NAMALWA (cell line): ENCODE results near the gene BFAR.
A peak's percentile ranks its signal among the peaks of the same experiment; 100 is the strongest.
"Not testable (repeated sequence)": the region's sequence is repeated elsewhere in the genome, so short reads cannot be mapped to it uniquely, and the experiment has no call there.

Source experiments
- DNase-seq: peaks from one replicate; pipeline ENCODE4 v3.0.0-alpha.2; 2015; ENCODE audit warnings: low spot score

Gene BFAR

GRCh38 chr16:14632693-14633569, at the start of gene BFAR:
BFAR (plus strand) TSS chr16:14632951; CDS start chr16:14644347, 11,396 bp downstream.
- DNase-seq, result peak; percentile 98

GRCh38 chr16:14585287-14585686, 47.5 kb upstream of the BFAR start:
- DNase-seq, result no peak

- DNase-seq, result no peak
Measured at GRCh38 chr16:14586637-14587305, 46.0 kb upstream of the BFAR start.

- peak; percentile 50 for DNase-seq
Measured at GRCh38 chr16:14600164-14600563, 32.6 kb upstream of the BFAR start.

GRCh38 chr16:14602443-14602963, 30.2 kb upstream of the BFAR start:
- DNase-seq, result no peak

GRCh38 chr16:14606102-14606501, 26.6 kb upstream of the BFAR start:
- DNase-seq, result peak; percentile 40

GRCh38 chr16:14608111-14608566, 24.6 kb upstream of the BFAR start:
- DNase-seq, result peak; percentile 48

GRCh38 chr16:14608604-14609003, 24.1 kb upstream of the BFAR start:
- DNase-seq, result peak; percentile 44

- DNase-seq, result no peak
Measured at GRCh38 chr16:14609716-14610115, 23.0 kb upstream of the BFAR start.

- DNase-seq, result no peak
Measured at GRCh38 chr16:14611660-14612059, 21.1 kb upstream of the BFAR start.

GRCh38 chr16:14613991-14614390, 18.8 kb upstream of the BFAR start:
- no peak for DNase-seq

GRCh38 chr16:14616280-14616679, 16.5 kb upstream of the BFAR start:
- DNase-seq, result no peak

- no peak for DNase-seq
Measured at GRCh38 chr16:14618566-14618965, 14.2 kb upstream of the BFAR start.

GRCh38 chr16:14627078-14627477, 5.7 kb upstream of the BFAR start:
- no peak for DNase-seq

- DNase-seq, result peak; percentile 37
Measured at GRCh38 chr16:14628806-14629611, 3.7 kb upstream of the BFAR start.

GRCh38 chr16:14629612-14629918, 3.2 kb upstream of the BFAR start:
- DNase-seq, result no peak

GRCh38 chr16:14629919-14630619, 2.7 kb upstream of the BFAR start, which contains the start of gene PARN:
PARN (minus strand) TSS chr16:14630260; CDS start chr16:14630125, 135 bp downstream.
- DNase-seq, result peak; percentile 98

GRCh38 chr16:14630620-14631330, 2.0 kb upstream of the BFAR start:
- DNase-seq, result not testable (repeated sequence)

- DNase-seq, result no peak
Measured at GRCh38 chr16:14634389-14634725, 1.6 kb downstream of the BFAR start.

- no peak for DNase-seq
Measured at GRCh38 chr16:14635395-14636165, 2.8 kb downstream of the BFAR start.
